Heart left ventricle (tissue), 16 donors: Measurements from ENCODE around the gene LIPC. TPM values are rescaled to one million over a fixed set of nuclear protein-coding genes. Genes with fewer than 3 reads are reported as not detected.
A peak's percentile ranks its signal among the peaks of the same experiment; 100 is the strongest.

Experiments used
- ATAC-seq, 4 donors: fragments of 200-7000 bp; cut with Tn5 transposase; one replicate each; pipeline ENCODE4 v1.9.1; 2020 to 2022; ENCODE audit warnings: moderate library complexity in 4 of 4, mild to moderate bottlenecking in 3 of 4, moderate number of reproducible peaks in 1 of 4
- DNase-seq, 5 donors: peaks; one replicate each; pipeline ENCODE4 v3.0.0-alpha.2; 2020
- H3K27ac ChIP-seq, 12 donors: fragments of 200-600 bp; sonication (generic) in 4 of 12; one replicate each; pipeline versions ENCODE4 v1.5.0 to v1.8.0; 2016 to 2022; ENCODE audit warnings: mild to moderate bottlenecking in 2 of 12
- H3K27me3 ChIP-seq, 9 donors: fragments of 200-600 bp; sonication (generic) in 2 of 9; one replicate each; pipeline versions ENCODE4 v1.5.1 to v1.8.0; 2016 to 2022; ENCODE audit warnings: mild to moderate bottlenecking in 3 of 9
- H3K36me3 ChIP-seq, 9 donors: fragments of 200-600 bp; sonication (generic) in 2 of 9; one replicate each; pipeline versions ENCODE4 v1.5.0 to v1.8.0; 2018 to 2022; ENCODE audit warnings: mild to moderate bottlenecking in 2 of 9
- H3K4me1 ChIP-seq, 12 donors: fragments of 200-600 bp; sonication (generic) in 4 of 12; one replicate each; pipeline versions ENCODE4 v1.5.0 to v1.8.0; 2016 to 2022; ENCODE audit warnings: mild to moderate bottlenecking in 3 of 12
- H3K4me3 ChIP-seq, 12 donors: fragments of 200-600 bp; sonication (generic) in 4 of 12; one replicate each; pipeline versions ENCODE4 v1.5.0 to v1.8.0; 2017 to 2022; ENCODE audit warnings: mild to moderate bottlenecking in 9 of 12, moderate library complexity in 4 of 12
- H3K9me3 ChIP-seq, 12 donors: fragments of 200-600 bp; sonication (generic) in 4 of 12; one replicate each; pipeline versions ENCODE4 v1.5.0 to v1.8.0; 2016 to 2022; ENCODE audit warnings: mild to moderate bottlenecking in 1 of 12
- CTCF ChIP-seq, 12 donors: fragments of 200-600 bp; sonication (generic) in 4 of 12; IDR thresholded peaks; one replicate each; pipeline versions ENCODE4 v1.5.0 to v1.8.0; 2018 to 2022; ENCODE audit warnings: antibody characterized with exemption in 12 of 12, mild to moderate bottlenecking in 5 of 12
- POLR2A ChIP-seq, 2 donors: fragments of 450-650 bp; IDR thresholded peaks; one replicate each; pipeline ENCODE4 v1.6.1; 2017; ENCODE audit warnings: antibody characterized with exemption in 2 of 2, mild to moderate bottlenecking in 2 of 2, moderate library complexity in 2 of 2
- WGBS, 4 donors: extraction: QIAGEN DNeasy Blood & Tissue Kit in 2 of 4; methylation state at CpG; one replicate each; pipeline versions ENCODE4 v1.1.5 to v1.1.7; 2013 to 2018; 5-methylcytosine and 5-hydroxymethylcytosine counted together
- intact Hi-C, 10 donors: fragments of 100-400 bp; cut with DNase I; formaldehyde crosslinking; loops; one replicate each; pipeline versions ENCODE4 v1.11.1 to v1.14.2; 2022
- polyA plus RNA-seq, 2 donors: library from polyadenylated mRNA; stranded (reverse); fragments of 200-250 nt; gene quantifications; one replicate each; pipeline ENCODE4 v1.2.3, GENCODE V29; 2013
- total RNA-seq, 9 donors: library from RNA; depleted of rRNA in 2 of 9; stranded (reverse); fragments of >200 nt in 2 of 9; fragmentation: NEBNext Ultra II Directional in 3 of 9; extraction: Animal tissue kit (Norgen Biotek cat#: 25700) in 3 of 9; gene quantifications; one replicate each; pipeline versions ENCODE4 v1.1.0 to v1.2.4, GENCODE V29; 2016 to 2023
- donor health status: ischemic (EF 13 %, LVEDD 7.1; RV severe dilation, severe dysfunction).
- donor health status: healthy with polysubstance abuse.
- donor health status: DM: no; HTN: yes; CAD: no.
- donor health status: DM: no; HTN: no; CAD: no.
- donor health status: ischemic (EF 25% LVEDD 6.9; RV normal size, moderate dysfunction).
- donor health status: ischemic (EF 25% LVEDD 5.7; RV mildly dilated, moderate dysfunction).
- donor health status: healthy.
- donor health status: DM: yes; HTN: yes; CAD: no.
- donor health status: ischemic (EF 35%, LVEDD 5.7; RV mildly dilated, moderate dysfunction).
- donor health status: nonischemic (EF 11% LVEDD 7.7; RV severe dilation, severe dysfunction).
- donor health status: DM: yes; HTN: yes; CAD: no.
- donor health status: PGD.
- donor health status: ischemic (EF 29% LVEDD 5.4; RV normal size, mild dysfunction).
- donor health status: nonischemic (EF 23%, LVEDD 6.1; RV moderate dilation, normal function).

LIPC gene
- total and polyA plus RNA-seq, 11 donors, result 0.10 to 1.4 (median 0.55) TPM; not detected in 1

- Histone ChIP-seq H3K36me3 (no peaks in the 10 kb centered on the region), H3K4me3 (no peak overlapping the region), H3K9me3 (no peaks in the 10 kb centered on the region), H3K4me1 (peaks cover 0 to 44% (median 19%) of the 10 kb centered on the region in 12 donors), H3K27me3 (no peaks in the 10 kb centered on the region), H3K27ac (peak overlapping the region in 10 of 12 donors; percentile 9 to 83 (median 64))
- DNase-seq, result no peak
- 42 to 54% (median 47%) methylated on average over 2 of the region's 2 CpGs for WGBS, 4 donors
- no peak for ATAC-seq
- TF ChIP-seq CTCF (IDR thresholded peaks at IDR 0.05) (no peak), POLR2A (IDR thresholded peaks at IDR 0.05) (no peak)
- intact Hi-C loops, result loop anchor here in 3 of 10 donors (10.0 kb wide), 3 partner anchors 94 to 264 kb away; partner anchors contain the start of gene LIPC (in 1 of the 3)
Observed at GRCh38 chr15:58529041-58529440, 97.2 kb downstream of the LIPC start.

- Histone ChIP-seq H3K27me3 (no peaks in the 10 kb centered on the region), H3K4me3 (no peak overlapping the region), H3K36me3 (no peaks in the 10 kb centered on the region), H3K4me1 (peaks cover 0 to 38% (median 15%) of the 10 kb centered on the region in 12 donors), H3K9me3 (no peaks in the 10 kb centered on the region), H3K27ac (no peak overlapping the region)
- DNase-seq (no peak), ATAC-seq (no peak)
- intact Hi-C loops, result no loop called here
- WGBS, 4 donors, result 85 to 100% (median 94%) methylated on average over 6 to 7 of the region's 7 CpGs
- TF ChIP-seq POLR2A (IDR thresholded peaks at IDR 0.05), result no peak
- TF ChIP-seq CTCF (IDR thresholded peaks at IDR 0.05), result no peak
Observed at GRCh38 chr15:58530056-58530590, 98.3 kb downstream of the LIPC start.

- no peak for ATAC-seq
- Histone ChIP-seq H3K4me1 (peaks cover 0 to 23% (median 8%) of the 10 kb centered on the region in 12 donors), H3K27me3 (no peaks in the 10 kb centered on the region), H3K9me3 (no peaks in the 10 kb centered on the region), H3K27ac (no peak overlapping the region), H3K36me3 (no peaks in the 10 kb centered on the region), H3K4me3 (no peak overlapping the region)
- no peak for DNase-seq
- WGBS, 4 donors, result 90 to 95% (median 93%) methylated on average over 3 of the region's 3 CpGs
- intact Hi-C loops, result no loop called here
- TF ChIP-seq POLR2A (IDR thresholded peaks at IDR 0.05) (no peak), CTCF (IDR thresholded peaks at IDR 0.05) (no peak)
Observed at GRCh38 chr15:58532126-58532525, 100.3 kb downstream of the LIPC start.

GRCh38 chr15:58534556-58534955 lies 102.8 kb downstream of the LIPC start:
- TF ChIP-seq POLR2A (IDR thresholded peaks at IDR 0.05), result no peak
- TF ChIP-seq CTCF (IDR thresholded peaks at IDR 0.05), result no peak
- ATAC-seq, result no peak
- H3K9me3 ChIP-seq, result no peaks in the 10 kb centered on the region
- no peak overlapping the region for H3K4me3 ChIP-seq
- no peaks in the 10 kb centered on the region for H3K27me3 ChIP-seq
- no peaks in the 10 kb centered on the region for H3K4me1 ChIP-seq
- no peak for DNase-seq
- no peak overlapping the region for H3K27ac ChIP-seq
- no peaks in the 10 kb centered on the region for H3K36me3 ChIP-seq
- WGBS, 4 donors, result 96 to 100% (median 99%) methylated on average over 1 of the region's 1 CpG
- intact Hi-C loops, result no loop called here
